Neural cell (in vitro differentiated cells): Measurements from ENCODE around the gene MXD1.

ENCODE experiments used
- EZH2 ChIP-seq: fragments of 200-600, 300-800 bp; shearing (Covaris generic), sonication (generic); IDR thresholded peaks from 2 replicates; pipeline ENCODE4 v1.6.1; 2014; ENCODE audit warnings: antibody characterized with exemption, low read length, borderline replicate concordance, mild to moderate bottlenecking; ENCODE audit not compliant: insufficient read depth, poor library complexity, severe bottlenecking
- MXI1 ChIP-seq: fragments of 450-650 bp; conservative IDR thresholded peaks from 2 replicates; pipeline ENCODE4 v1.6.1; 2014; ENCODE audit warnings: antibody characterized with exemption, mild to moderate bottlenecking; ENCODE audit not compliant: poor library complexity, severe bottlenecking
- POLR2AphosphoS5 ChIP-seq: IDR thresholded peaks from 2 replicates; pipeline ENCODE4 v1.6.1; 2012
- TF ChIP-seq, protein P1 (sequence below): fragments of 450-650 bp; IDR thresholded peaks from 2 replicates; pipeline ENCODE4 v1.5.1; 2014; ENCODE audit warnings: antibody characterized with exemption, mild to moderate bottlenecking, moderate library complexity; ENCODE audit not compliant: poor library complexity, severe bottlenecking

DNA sequence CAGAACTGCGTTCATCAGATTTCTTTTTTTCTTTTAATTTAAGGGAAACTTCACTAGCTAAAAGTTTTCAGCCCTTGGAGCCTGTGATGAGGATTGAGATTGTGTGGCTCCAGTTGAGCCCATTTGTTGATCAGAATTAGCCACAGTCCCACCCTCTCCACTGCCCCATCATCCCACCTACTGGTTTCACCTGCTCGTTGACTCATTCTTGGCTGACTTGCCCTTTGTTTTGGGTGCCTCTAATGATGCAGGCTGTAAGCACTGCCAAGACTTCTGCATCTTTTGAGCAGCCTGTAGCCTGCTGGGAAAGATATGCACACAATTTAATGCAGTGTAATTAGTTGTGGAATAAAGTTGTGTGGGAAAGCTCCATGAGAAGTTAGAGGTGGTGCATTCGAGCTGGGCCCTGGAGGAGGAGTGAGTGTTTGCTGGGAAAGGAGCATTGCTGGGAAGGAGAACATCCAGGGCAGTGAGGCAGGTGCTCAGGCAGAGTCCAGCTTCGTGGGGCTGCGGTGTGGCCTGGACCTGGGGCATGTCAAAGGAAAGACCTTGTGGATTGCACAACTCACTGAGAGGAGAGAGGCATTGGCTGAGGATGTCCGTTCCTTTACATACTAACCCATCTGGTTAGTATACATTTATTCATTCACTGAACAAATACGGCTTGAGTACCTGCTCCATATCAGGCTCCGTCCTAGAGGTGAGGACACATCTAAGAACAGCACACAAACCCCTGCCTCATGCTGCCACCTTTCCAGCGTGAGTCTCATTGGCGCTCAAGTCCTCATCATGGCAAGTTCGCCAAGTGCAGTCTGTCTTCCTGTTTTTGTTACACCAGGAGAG, 28.3 kb downstream of the MXD1 start:
- TF ChIP-seq MXI1, result no peak
- TF ChIP-seq POLR2AphosphoS5, result no peak
- TF ChIP-seq EZH2, result no peak
- TF ChIP-seq, protein P1, sequence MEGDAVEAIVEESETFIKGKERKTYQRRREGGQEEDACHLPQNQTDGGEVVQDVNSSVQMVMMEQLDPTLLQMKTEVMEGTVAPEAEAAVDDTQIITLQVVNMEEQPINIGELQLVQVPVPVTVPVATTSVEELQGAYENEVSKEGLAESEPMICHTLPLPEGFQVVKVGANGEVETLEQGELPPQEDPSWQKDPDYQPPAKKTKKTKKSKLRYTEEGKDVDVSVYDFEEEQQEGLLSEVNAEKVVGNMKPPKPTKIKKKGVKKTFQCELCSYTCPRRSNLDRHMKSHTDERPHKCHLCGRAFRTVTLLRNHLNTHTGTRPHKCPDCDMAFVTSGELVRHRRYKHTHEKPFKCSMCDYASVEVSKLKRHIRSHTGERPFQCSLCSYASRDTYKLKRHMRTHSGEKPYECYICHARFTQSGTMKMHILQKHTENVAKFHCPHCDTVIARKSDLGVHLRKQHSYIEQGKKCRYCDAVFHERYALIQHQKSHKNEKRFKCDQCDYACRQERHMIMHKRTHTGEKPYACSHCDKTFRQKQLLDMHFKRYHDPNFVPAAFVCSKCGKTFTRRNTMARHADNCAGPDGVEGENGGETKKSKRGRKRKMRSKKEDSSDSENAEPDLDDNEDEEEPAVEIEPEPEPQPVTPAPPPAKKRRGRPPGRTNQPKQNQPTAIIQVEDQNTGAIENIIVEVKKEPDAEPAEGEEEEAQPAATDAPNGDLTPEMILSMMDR, result no peak
